IPS-18a (cell line): ENCODE results near the gene MBTD1.
"Not testable (repeated sequence)": the region's sequence is repeated elsewhere in the genome, so short reads cannot be mapped to it uniquely, and the experiment has no call there.

ENCODE experiments used
- H3K27ac ChIP-seq: one replicate; pipeline ENCODE4 v1.5.1; 2013; ENCODE audit warnings: low read length
- H3K27me3 ChIP-seq: one replicate; pipeline ENCODE4 v1.6.1; 2013; ENCODE audit warnings: mild to moderate bottlenecking, low read length; ENCODE audit not compliant: control insufficient read depth, insufficient read depth
- H3K36me3 ChIP-seq: one replicate; pipeline ENCODE4 v1.6.1; 2013; ENCODE audit warnings: low read depth, low read length; ENCODE audit not compliant: control insufficient read depth
- H3K4me1 ChIP-seq: one replicate; pipeline ENCODE4 v1.6.1; 2013; ENCODE audit warnings: low read depth, low read length; ENCODE audit not compliant: control insufficient read depth
- H3K4me3 ChIP-seq: one replicate; pipeline ENCODE4 v1.5.1; 2013; ENCODE audit warnings: low read length
- H3K9ac ChIP-seq: one replicate; pipeline ENCODE4 v1.6.1; 2013; ENCODE audit warnings: mild to moderate bottlenecking, low read length, moderate library complexity
- H3K9me3 ChIP-seq: one replicate; pipeline ENCODE4 v1.6.1; 2013; ENCODE audit warnings: low read depth, low read length; ENCODE audit not compliant: control insufficient read depth

The MBTD1 gene

DNA sequence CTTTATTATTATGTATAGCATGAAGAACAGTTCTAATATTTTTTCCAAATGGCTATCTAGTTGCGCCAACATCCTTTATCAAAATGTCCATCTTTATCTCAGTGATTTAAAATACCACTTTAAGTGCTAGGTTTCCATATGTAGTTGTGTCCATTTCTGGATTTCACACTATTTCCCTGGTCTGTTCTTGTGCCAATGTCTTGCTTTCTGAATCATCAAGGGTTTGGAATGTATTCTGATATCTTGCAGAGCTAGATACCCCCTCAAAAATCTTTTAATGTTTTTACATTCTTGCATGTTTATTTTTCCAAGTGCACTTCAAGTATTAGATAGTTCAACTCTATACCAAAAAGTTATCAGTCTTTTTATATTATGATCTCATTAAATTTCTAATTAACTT lies 14.3 kb downstream of the MBTD1 start:
- Histone ChIP-seq H3K4me1 (no peaks in the 10 kb centered on the region), H3K27me3 (no peaks in the 10 kb centered on the region), H3K36me3 (peaks cover 5% of the 10 kb centered on the region), H3K9me3 (no peaks in the 10 kb centered on the region), H3K4me3 (no peak overlapping the region), H3K27ac (no peak overlapping the region), H3K9ac (no peak overlapping the region)

DNA sequence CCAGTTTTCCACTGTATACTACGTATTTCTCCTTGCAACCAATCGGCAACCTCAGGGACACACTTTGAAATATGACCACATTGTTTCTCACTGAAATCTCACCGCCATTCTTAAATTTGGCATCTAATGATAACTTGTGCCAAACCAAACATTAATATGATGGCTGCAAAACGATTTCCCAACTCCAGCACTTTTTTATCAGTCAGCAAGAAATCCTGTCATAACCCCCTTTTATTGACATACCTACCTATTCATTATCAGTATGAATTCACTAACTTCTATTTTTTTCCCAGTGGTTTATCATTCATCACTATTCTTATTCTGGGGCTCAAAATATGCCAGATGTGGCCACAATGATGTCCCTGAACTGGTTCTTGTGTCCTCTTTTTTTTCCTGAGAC lies 15.8 kb downstream of the MBTD1 start:
- Histone ChIP-seq H3K9ac (no peak overlapping the region), H3K4me1 (no peaks in the 10 kb centered on the region), H3K27ac (no peak overlapping the region), H3K27me3 (no peaks in the 10 kb centered on the region), H3K36me3 (peaks cover 5% of the 10 kb centered on the region), H3K4me3 (no peak overlapping the region), H3K9me3 (no peaks in the 10 kb centered on the region)

DNA sequence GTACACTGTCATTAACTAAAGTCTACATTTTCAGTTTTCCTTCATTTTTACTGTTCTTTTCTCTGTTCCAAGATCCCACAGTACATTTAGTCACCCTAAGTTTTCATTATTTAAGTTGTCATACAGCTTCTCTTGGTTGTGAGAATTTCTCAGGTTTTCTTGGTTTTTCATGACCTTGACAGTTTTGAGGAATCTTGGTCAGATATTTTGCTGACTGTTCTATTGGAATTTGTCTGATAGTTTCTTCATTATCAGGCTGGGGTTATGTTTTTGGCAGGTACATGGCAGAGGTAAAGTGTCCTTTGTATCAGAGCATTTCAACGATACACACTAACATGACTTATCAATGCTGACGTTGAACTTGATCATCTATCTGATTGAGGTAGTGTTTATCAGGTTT lies 19.6 kb downstream of the MBTD1 start:
- H3K36me3 ChIP-seq, result no peaks in the 10 kb centered on the region
- no peaks in the 10 kb centered on the region for H3K9me3 ChIP-seq
- H3K4me3 ChIP-seq, result no peak overlapping the region
- no peaks in the 10 kb centered on the region for H3K27me3 ChIP-seq
- H3K4me1 ChIP-seq, result no peaks in the 10 kb centered on the region
- no peak overlapping the region for H3K9ac ChIP-seq
- no peak overlapping the region for H3K27ac ChIP-seq

DNA sequence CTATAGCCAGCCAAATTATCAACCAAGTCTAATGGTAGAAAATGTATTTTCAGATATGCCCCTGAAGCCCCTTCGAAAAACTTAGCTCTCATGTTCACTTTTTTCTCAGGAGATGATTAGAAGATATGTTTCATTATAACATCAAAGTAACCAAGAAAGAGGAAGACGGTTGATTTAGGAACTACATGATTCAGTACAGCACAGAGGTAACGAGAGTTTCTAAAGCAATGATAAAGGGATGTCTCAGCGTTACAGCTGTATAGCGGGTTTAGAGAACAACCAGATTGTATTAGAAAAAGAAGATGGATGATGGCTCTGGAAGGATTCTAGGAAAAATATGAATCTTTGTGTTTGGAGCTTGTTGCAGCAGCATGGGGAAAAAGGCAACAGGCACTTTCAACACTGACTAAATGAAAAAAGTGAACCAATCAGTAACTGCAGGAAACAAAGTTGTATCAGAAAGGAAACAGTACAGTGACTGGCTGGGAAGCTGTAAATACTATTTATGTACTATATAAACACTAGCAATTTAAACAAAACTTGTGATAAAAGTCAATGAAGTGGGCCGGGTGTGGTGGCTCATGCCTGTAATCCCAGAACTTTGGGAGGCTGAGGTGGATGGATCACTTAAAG lies 21.5 kb downstream of the MBTD1 start:
- Histone ChIP-seq H3K4me3 (no peak overlapping the region), H3K36me3 (no peaks in the 10 kb centered on the region), H3K27ac (no peak overlapping the region), H3K27me3 (no peaks in the 10 kb centered on the region), H3K9ac (no peak overlapping the region), H3K4me1 (no peaks in the 10 kb centered on the region), H3K9me3 (no peaks in the 10 kb centered on the region)

GRCh38 chr17:51234162-51234561 lies 25.7 kb downstream of the MBTD1 start:
- Histone ChIP-seq H3K27me3 (no peaks in the 10 kb centered on the region), H3K36me3 (no peaks in the 10 kb centered on the region), H3K4me3 (no peak overlapping the region), H3K27ac (no peak overlapping the region), H3K9ac (no peak overlapping the region), H3K9me3 (no peaks in the 10 kb centered on the region), H3K4me1 (no peaks in the 10 kb centered on the region)

DNA sequence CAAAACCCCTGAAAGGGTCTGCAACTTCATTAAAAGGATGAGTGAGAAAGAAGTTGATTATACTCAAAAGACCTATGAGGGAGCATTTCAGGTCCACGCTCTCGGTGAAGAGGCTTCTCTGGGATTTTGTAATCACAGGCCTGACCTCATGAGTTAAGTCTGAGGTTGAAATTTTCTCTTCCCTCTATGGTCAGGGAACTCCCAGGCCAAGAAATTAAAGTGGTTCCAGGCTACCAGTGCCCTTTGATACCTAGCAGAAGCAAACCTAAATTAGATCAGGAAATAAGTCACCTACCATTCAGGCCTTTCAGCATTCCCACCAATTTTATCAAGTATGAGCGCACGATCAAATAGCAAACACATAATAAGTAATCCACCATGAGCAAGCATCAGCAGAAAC lies 27.9 kb downstream of the MBTD1 start:
- Histone ChIP-seq H3K27ac (no peak overlapping the region), H3K9me3 (no peaks in the 10 kb centered on the region), H3K36me3 (no peaks in the 10 kb centered on the region), H3K4me3 (no peak overlapping the region), H3K27me3 (no peaks in the 10 kb centered on the region), H3K4me1 (no peaks in the 10 kb centered on the region), H3K9ac (no peak overlapping the region)

GRCh38 chr17:51230306-51230705 lies 29.5 kb downstream of the MBTD1 start:
- no peaks in the 10 kb centered on the region for H3K4me1 ChIP-seq
- no peaks in the 10 kb centered on the region for H3K9me3 ChIP-seq
- no peak overlapping the region for H3K4me3 ChIP-seq
- H3K27me3 ChIP-seq, result no peaks in the 10 kb centered on the region
- no peak overlapping the region for H3K9ac ChIP-seq
- no peaks in the 10 kb centered on the region for H3K36me3 ChIP-seq
- H3K27ac ChIP-seq, result no peak overlapping the region

DNA sequence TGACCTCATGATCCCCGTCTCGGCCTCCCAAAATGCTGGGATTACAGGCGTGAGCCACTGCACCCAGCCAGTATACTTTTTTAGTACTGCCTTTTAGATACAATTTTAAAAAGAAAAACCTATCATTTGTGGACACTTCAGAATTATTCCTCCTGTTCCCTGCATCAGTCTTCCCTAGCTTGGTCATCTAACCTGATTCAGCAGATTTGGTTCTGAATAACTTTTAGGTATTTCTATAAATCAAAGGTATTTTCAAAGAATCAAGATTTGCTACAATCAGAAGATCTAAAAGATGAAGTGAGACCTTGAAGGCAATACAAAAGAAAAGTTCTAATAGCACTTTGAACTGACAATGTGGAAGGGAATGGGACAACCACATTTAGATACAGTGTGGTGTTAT lies 30.0 kb downstream of the MBTD1 start:
- Histone ChIP-seq H3K9me3 (no peaks in the 10 kb centered on the region), H3K36me3 (peaks cover 2% of the 10 kb centered on the region), H3K4me1 (no peaks in the 10 kb centered on the region), H3K4me3 (no peak overlapping the region), H3K9ac (no peak overlapping the region), H3K27ac (no peak overlapping the region), H3K27me3 (no peaks in the 10 kb centered on the region)

DNA sequence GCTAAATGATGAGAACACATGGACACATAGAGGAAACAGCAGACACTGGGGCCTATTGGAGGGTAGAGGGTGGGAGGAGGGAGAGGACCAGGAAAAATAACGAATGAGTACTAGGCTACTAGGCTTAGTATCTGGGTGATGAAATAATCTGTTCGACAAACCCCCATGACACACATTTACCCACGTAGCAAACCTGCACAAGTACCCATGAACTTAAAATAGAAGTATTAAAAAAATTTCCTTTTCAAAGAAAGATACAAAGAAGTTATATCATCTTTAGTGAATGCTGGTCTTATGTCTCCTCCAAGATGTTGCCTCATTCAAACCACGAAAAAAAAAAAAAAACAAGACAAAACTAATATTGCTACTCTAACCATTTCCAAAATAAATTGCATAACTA lies 31.7 kb downstream of the MBTD1 start:
- Histone ChIP-seq H3K9ac (no peak overlapping the region), H3K27me3 (no peaks in the 10 kb centered on the region), H3K27ac (no peak overlapping the region), H3K4me3 (no peak overlapping the region), H3K36me3 (peaks cover 19% of the 10 kb centered on the region), H3K4me1 (no peaks in the 10 kb centered on the region), H3K9me3 (no peaks in the 10 kb centered on the region)

- H3K9me3 ChIP-seq, H3K27ac ChIP-seq, H3K4me3 ChIP-seq, H3K4me1 ChIP-seq, H3K27me3 ChIP-seq, H3K9ac ChIP-seq: not testable (repeated sequence)
- peaks cover 35% of the 10 kb centered on the region for H3K36me3 ChIP-seq
These were observed 34.3 kb downstream of the MBTD1 start for GRCh38 chr17:51225523-51225922.

DNA sequence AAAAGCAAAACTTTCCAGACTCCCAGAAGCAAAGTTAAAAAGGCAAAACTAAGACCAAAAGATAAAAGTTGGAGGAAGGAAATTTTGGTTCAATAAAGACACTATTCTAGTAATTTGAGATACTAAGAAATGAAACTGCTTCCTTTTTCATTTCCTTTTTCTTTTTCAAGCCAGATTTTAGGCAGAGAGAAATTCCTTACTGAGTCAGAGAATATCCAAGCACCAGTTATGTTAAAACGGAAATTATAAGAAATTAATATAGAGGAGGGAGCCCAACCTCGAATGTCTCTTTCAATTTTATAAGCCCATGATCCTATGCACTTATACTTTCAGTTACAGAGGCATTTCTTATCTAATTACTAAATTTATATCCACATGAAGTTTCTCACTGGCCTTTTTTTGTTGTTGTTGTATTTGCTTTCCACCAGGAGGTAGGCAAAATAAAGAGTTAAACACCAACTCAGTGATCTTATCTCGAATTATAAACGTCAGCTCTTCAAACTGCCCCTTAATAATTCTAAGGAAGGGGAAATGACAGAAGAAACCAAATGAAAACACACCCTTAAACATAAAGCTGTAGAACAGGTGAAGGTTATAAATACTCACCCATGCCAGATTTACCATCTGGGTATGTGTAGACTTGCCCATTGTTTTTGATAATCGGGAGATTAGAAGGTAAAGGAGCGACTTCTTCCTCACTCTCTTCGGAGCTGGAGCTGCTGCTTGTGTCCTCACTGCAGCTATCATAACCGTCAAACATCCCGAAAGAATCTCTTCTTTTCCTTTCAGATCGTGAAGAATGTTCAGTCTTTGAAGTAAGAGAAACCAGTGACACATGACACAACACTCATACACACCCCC lies 35.2 kb downstream of the MBTD1 start:
- H3K36me3 ChIP-seq, result peaks cover 43% of the 10 kb centered on the region

GRCh38 chr17:51221322-51221721 lies 38.5 kb downstream of the MBTD1 start:
- H3K27me3 ChIP-seq, result no peaks in the 10 kb centered on the region
- peaks cover 74% of the 10 kb centered on the region for H3K36me3 ChIP-seq
- no peaks in the 10 kb centered on the region for H3K9me3 ChIP-seq
- no peak overlapping the region for H3K9ac ChIP-seq
- no peak overlapping the region for H3K4me3 ChIP-seq
- no peak overlapping the region for H3K27ac ChIP-seq
- no peaks in the 10 kb centered on the region for H3K4me1 ChIP-seq

More for the DNA sequence above, 35.2 kb downstream of the MBTD1 start:
- Histone ChIP-seq H3K27me3 (no peaks in the 10 kb centered on the region), H3K9me3 (no peaks in the 10 kb centered on the region), H3K4me3 (no peak overlapping the region), H3K27ac (no peak overlapping the region), H3K9ac (no peak overlapping the region), H3K4me1 (no peaks in the 10 kb centered on the region)
